Airway epithelial cell (primary cell): ENCODE data around the gene KCNH4. TPM values are rescaled to one million over a fixed set of nuclear protein-coding genes. Genes with fewer than 3 reads are reported as not detected.

Source experiments
- total RNA-seq: library from RNA; depleted of rRNA; stranded (reverse); fragments of >200 nt; gene quantifications from 2 replicates; pipeline ENCODE4 v1.2.3, GENCODE V29; 2015

The KCNH4 gene
- total RNA-seq, result not detected in 2 replicates

DNA sequence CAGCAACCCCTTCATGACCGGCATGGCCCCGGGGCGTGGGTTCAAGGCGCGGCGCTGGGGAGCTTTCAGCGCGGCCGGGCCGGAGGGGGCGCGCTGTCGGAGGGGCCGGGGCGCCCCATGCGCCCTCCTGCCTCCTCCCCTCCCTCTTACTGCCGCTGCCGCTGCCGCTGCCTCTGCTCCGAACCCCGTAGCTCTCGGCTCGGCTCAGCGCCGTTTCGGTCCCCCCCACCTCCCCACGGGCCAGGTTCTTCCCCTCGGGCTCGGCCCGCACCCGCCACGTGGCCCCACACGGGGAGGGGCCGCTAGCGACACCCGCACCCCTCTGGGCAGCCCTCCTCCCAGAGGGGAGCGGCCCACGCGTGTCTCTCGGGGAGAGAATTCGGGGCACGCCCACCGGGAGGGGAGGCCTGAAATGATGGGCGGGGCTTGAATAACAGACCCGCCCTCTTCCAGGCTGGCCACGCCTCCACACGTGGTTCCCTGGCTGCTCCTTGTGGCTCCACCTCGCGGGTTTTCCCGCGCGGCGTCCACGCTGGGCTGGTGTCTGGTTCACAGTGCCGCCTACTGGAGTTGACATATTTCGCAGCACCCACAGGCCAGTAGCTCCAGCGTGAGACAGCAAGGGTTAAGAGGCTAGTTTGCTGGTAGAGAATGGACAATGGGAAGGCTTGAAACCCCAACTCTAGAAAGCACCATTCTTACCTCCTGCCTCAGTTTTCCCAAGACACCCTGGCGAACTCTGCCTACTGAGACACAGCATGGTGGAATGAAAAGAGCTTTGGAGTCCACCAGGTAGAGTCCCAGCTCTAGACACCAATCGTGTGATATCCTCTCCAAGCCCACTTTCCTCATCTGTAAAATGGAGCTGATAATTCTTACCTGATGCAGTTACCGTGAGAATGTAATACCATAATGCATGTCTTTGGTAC is at the start of gene KCNH4:
Gene KCNH4 (minus strand): TSS at position 221 of the 929 bp plus-strand sequence. CDS start 197 bp downstream, at position 24.

DNA sequence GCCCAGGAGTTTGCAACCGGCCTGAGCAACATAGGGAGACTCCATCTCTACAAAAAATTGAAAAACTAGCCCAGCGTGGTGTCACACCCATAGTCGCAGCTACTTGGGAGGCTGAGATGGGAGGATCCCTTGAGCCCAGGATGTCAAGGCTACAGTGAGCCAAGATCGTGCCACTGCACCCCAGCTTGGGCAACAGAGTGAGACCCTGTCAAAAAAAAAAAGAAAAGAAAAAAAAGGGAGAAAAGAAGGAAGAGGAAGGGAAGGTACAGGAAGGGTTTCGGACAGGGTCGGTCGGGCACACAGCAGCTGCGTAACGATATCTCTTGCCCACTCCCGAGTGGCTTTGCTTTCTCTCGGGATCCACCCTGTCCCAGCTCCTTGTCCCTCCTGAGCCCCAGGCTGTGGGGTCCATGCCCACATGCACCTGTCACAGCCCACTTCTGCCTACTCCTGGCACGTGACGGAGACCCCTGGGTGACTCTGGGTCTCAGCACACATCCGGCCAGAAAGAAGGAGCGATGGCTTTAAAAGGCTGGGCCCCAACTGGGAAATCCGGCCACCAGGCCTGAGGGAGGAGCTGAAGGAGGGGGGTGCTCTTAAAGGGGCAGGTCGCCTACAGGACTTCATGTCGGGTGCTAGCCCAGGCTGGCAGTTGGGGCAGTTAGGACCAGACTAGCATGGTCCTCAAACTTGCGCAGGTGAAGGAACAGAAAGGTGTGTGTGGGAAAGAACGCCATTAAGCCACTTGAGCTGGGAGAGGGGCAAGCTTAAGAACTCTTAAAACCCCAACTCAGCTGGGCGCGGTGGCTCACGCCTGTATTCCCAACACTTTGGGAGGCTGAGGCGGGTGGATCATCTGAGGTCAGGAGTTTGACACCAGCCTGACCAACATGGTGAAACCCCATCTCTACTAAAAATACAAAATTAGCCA is 13.3 kb upstream of the KCNH4 start, which contains the start of gene GHDC:
Gene GHDC (minus strand): TSS at position 526 of the 931 bp plus-strand sequence. CDS start 913 bp downstream, outside the sequence.

DNA sequence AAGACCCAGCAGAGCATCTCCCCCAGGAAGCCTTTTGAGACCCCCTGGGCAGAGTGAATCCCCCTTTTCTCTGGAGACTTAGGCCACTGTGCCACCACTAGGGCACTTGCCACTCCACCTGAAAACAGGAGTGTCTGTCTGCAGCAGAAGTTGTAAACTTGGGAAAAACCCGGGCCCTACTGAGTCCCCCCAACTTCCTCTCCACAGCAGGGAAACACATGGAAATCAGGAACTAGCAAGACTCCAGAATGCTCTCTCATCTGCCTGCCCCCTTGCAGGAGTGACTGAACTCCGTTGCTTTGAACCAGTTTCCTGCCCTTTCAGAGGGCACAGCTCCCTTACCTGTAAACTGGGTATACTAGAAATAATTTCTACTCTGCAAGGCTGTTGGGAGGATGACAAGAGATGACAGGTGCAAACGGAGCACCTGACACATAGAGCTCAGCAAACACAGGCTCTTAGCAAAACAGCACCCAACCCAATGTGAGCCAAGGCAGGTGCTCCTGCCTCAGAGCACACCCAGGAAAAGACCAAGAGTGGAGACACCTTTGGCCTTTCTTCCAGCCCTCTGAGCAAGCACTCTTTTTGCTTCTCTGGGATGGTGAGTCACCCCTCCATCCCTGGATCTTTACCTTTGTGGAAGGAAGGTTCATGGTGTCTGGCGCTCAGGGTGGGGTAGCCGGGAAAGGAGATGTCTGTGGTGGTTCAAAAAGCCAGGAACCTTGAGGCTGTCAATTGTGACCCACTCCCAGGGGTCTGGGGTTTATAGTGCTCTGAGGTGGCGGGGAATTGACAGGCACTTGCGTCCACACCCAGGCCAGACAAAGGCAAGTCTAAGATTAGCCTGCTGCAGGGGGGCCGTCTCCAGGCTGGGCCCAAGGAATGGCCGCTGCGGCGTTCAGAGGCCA is 4.0 kb upstream of the KCNH4 start, which contains the start of gene HCRT:
Gene HCRT (minus strand): TSS at position 740 of the 908 bp plus-strand sequence. CDS start 87 bp downstream, at position 653.

DNA sequence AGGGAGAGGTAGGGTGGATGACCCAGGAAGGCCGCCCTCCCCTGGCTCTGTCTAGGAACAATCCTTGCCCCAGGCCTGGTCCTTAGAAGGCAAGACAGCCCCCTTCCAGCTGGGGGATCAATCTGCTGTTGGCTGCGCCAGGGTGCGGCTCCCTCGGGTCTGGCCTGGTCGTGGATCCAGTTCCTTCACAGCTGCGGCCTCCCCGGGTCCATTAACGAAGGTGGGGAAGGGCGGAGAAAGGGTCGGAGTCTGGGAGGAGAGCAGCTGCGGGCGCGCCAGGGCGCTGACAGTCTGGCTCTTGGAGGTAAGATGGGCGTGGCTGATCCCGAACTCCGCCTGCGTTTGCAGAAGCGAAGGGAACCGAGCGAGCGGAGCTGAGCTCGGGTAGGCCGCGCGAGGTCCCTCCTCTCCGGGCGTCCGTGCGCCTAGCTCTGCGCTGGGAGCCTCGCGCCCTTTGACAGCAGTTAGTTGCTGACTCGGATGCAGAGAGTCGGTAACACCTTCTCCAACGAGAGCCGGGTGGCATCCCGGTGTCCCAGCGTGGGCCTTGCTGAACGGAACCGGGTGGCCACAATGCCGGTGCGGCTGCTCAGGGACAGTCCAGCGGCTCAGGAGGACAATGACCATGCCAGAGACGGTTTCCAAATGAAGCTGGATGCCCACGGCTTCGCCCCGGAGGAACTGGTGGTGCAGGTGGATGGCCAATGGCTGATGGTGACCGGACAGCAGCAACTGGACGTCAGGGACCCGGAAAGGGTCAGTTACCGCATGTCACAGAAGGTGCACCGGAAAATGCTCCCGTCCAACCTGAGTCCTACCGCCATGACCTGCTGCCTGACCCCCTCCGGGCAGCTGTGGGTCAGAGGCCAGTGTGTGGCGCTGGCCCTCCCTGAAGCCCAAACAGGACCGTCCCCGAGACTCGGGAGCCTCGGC is 58.3 kb downstream of the KCNH4 start, which contains the start of gene HSPB9:
Gene HSPB9 (plus strand): TSS at position 434 of the 933 bp plus-strand sequence. CDS start 47 bp downstream, at position 481.

DNA sequence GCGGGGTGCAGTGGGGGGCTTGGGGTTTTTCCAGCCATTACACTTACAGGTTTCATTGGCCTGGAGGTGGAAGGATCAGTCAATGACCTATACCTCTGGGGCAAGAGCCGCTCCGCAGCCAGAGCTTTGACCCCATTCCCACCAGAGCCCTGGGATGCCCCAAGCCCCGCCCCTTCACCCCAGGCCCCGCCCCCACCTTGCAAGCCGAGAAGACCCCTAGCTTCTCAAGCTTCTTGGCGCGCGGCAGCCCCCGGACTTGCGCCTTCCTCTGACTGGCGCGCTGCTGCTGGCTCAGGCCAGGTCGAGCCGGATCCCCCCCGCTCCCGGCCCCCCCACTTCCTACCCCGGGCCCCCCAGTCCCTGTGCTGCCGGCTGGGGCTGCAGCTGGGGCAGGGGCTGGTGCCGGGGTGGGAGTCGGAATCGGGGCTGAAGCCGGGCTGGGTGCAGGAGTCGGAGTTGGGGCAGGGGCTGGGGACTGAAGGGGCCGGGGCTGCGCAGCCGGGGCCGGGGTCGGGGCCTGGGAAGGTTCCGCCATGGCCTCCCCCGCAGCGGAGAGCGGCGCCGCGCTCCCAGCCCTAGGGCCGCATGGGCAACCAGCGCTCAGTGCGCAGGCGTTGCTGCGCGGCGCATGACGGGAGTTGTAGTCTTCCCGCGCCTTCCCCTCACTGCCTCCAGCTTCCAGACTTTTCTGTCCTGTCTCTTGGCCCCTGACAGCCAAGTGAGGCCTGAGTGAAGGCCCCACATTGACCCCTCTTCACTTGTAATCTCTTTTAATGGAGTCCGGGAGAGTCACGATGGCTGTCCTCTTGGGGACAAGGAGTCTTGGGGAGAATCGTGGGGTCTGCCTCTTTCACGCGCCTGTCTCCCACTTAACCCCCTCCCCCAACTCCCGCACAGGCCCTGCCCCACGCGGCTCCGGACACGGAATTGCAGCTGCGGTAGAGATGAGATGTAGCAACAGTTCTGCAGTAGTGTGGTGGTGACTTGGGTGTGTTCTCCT is 59.9 kb downstream of the KCNH4 start, which contains the start of gene KAT2A:
Gene KAT2A (minus strand): TSS at position 598 of the 1,000 bp plus-strand sequence. CDS start 63 bp downstream, at position 535.

DNA sequence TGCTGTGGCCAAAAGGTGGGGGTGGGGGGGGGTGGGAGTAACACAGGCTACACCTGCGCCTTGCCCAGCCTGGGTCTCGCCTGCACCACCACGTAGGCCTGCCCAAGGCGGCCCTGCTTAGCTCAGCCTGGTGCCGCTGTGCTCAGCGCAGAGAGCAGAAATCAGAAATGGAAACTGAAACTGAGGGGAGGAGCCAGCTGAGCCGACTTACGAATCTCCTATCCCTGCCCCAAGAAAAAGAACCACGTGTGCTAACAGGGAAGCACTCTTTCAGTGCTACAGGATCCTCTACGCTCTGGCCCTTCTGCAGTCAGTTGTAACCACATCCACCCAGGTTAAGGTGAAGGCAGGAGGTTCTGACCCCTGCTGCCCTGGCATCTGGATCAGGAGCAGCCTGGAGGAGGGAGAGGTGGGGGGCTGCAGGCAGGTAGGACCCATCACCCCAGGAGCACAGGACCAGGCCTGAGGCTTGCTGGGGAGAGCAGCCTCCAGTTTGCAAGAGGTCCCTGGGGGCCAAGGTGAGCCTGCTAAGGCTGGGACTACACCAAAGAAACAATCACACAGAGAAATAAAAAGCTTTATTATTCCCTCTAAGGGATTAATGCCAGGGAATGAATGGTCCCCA is 68.3 kb downstream of the KCNH4 start, which contains the start of gene DHX58:
Gene DHX58 (minus strand): TSS at position 163 of the 625 bp plus-strand sequence. CDS start 822 bp downstream, outside the sequence.

Other genes with a start within 250 kb of the KCNH4 start
- gene CNP, start 214.3 kb downstream of the KCNH4 start, total RNA-seq, result 52.0 and 62.0 TPM in 2 replicates
- gene DNAJC7, start 163.7 kb downstream of the KCNH4 start, total RNA-seq, result 64.3 TPM in 2 replicates
- gene NKIRAS2, start 161.1 kb downstream of the KCNH4 start, total RNA-seq, result 36.9 and 56.0 TPM in 2 replicates
- gene C17orf113, start 130.5 kb downstream of the KCNH4 start, total RNA-seq, result 0.28 and 0.74 TPM in 2 replicates
- 0.14 TPM in 1 of 2 replicates, not detected in the other for gene ZNF385C, start 82.7 kb downstream of the KCNH4 start, total RNA-seq
- 3.6 and 6.1 TPM in 2 replicates for gene DHX58, start 68.4 kb downstream of the KCNH4 start, total RNA-seq
- 11.4 and 18.2 TPM in 2 replicates for gene KAT2A, start 59.8 kb downstream of the KCNH4 start, total RNA-seq
- gene HSPB9, start 58.3 kb downstream of the KCNH4 start, total RNA-seq, result not detected in 2 replicates
- gene RAB5C, start 26.2 kb downstream of the KCNH4 start, total RNA-seq, result 85.7 and 109 TPM in 2 replicates
- gene HCRT, start 4.3 kb upstream of the KCNH4 start, total RNA-seq, result not detected in 2 replicates
- 8.3 and 18.2 TPM in 2 replicates for gene GHDC, start 13.4 kb upstream of the KCNH4 start, total RNA-seq
- gene STAT5B, start 95.2 kb upstream of the KCNH4 start, total RNA-seq, result 12.5 and 17.1 TPM in 2 replicates
- gene STAT5A, start 107.4 kb upstream of the KCNH4 start, total RNA-seq, result 0.88 and 1.6 TPM in 2 replicates
- gene STAT3, start 207.3 kb upstream of the KCNH4 start, total RNA-seq, result 53.4 and 72.6 TPM in 2 replicates
- 230 and 255 TPM in 2 replicates for gene CAVIN1, start 242.1 kb upstream of the KCNH4 start, total RNA-seq